Brain microvascular endothelial cell (primary cell): ENCODE results near the gene DND1.
"Not testable (repeated sequence)": the region's sequence is repeated elsewhere in the genome, so short reads cannot be mapped to it uniquely, and the experiment has no call there.

Source experiments
- DNase-seq: peaks from one replicate; pipeline ENCODE4 v3.0.0-alpha.2; 2020
- H3K27ac ChIP-seq: fragments of 250-450 bp; sonication (Bioruptor Pico); 2 replicates; pipeline ENCODE4 v1.5.1; 2020; ENCODE audit warnings: mild to moderate bottlenecking, moderate library complexity
- H3K27me3 ChIP-seq: fragments of 250-450 bp; sonication (Bioruptor Pico); replicated peaks from 2 replicates; pipeline ENCODE4 v1.5.1; 2020; ENCODE audit warnings: mild to moderate bottlenecking
- H3K36me3 ChIP-seq: fragments of 250-450 bp; sonication (Bioruptor Pico); replicated peaks from 2 replicates; pipeline ENCODE4 v1.5.1; 2020; ENCODE audit warnings: mild to moderate bottlenecking
- H3K4me3 ChIP-seq: 2 replicates; pipeline ENCODE4 v1.5.1; 2011; ENCODE audit warnings: low read depth, mild to moderate bottlenecking, control low read depth, low read length, moderate library complexity
- CTCF ChIP-seq: IDR thresholded peaks from 2 replicates; pipeline ENCODE4 v1.5.1; 2011; ENCODE audit warnings: low read depth, mild to moderate bottlenecking, moderate library complexity, low read length, control low read depth, inconsistent platforms; ENCODE audit errors: missing control alignments
- in situ Hi-C: cut with HindIII; loops from 2 replicates; pipeline ENCODE4 v1.10.0; 2017; ENCODE audit warnings: low sequenced_read_pairs, low pct_ligation_motif_present

DND1 gene

GRCh38 chr5:140673187-140673976 lies at the start of gene DND1:
TSS of gene DND1 (minus strand) at chr5:140673576. CDS start at chr5:140673542, 34 bp downstream.
- H3K27me3 ChIP-seq: no peaks in the 10 kb centered on the region
- DNase-seq: no peak
- in situ Hi-C loops: no loop called here
- H3K27ac ChIP-seq: no peak within 1 kb of the TSS
- peaks cover 68% of the 10 kb centered on the region for H3K36me3 ChIP-seq
- no peak for TF ChIP-seq CTCF
- H3K4me3 ChIP-seq: no peak within 1 kb of the TSS

- H3K27ac ChIP-seq, H3K36me3 ChIP-seq, H3K4me3 ChIP-seq, DNase-seq, H3K27me3 ChIP-seq, in situ Hi-C loops: not testable (repeated sequence)
Observed at GRCh38 chr5:140721395-140721794, 48.0 kb upstream of the DND1 start.

- DNase-seq, H3K27ac ChIP-seq, H3K36me3 ChIP-seq, H3K4me3 ChIP-seq, in situ Hi-C loops, H3K27me3 ChIP-seq: not testable (repeated sequence)
Observed at GRCh38 chr5:140720738-140721137, 47.4 kb upstream of the DND1 start.

GRCh38 chr5:140718266-140718592 lies 44.9 kb upstream of the DND1 start:
- peak overlapping the region; percentile 56 for H3K27ac ChIP-seq
- in situ Hi-C loops: no loop called here
- peak overlapping the region; percentile 44 for H3K4me3 ChIP-seq
- no peak for DNase-seq
- no peak for TF ChIP-seq CTCF
- H3K36me3 ChIP-seq: no peaks in the 10 kb centered on the region
- H3K27me3 ChIP-seq: no peaks in the 10 kb centered on the region

GRCh38 chr5:140716238-140716637 lies 42.9 kb upstream of the DND1 start:
- H3K4me3 ChIP-seq, H3K27ac ChIP-seq, in situ Hi-C loops, H3K27me3 ChIP-seq, DNase-seq, H3K36me3 ChIP-seq: not testable (repeated sequence)

GRCh38 chr5:140713562-140714094 lies 40.3 kb upstream of the DND1 start:
- no peak for TF ChIP-seq CTCF
- no peaks in the 10 kb centered on the region for H3K27me3 ChIP-seq
- H3K27ac ChIP-seq: no peak overlapping the region
- no peaks in the 10 kb centered on the region for H3K36me3 ChIP-seq
- H3K4me3 ChIP-seq: no peak overlapping the region
- no peak for DNase-seq
- in situ Hi-C loops: no loop called here

GRCh38 chr5:140711794-140712193 lies 38.4 kb upstream of the DND1 start:
- peaks cover 2% of the 10 kb centered on the region for H3K36me3 ChIP-seq
- TF ChIP-seq CTCF: no peak
- DNase-seq: no peak
- H3K4me3 ChIP-seq: no peak overlapping the region
- no peaks in the 10 kb centered on the region for H3K27me3 ChIP-seq
- no peak overlapping the region for H3K27ac ChIP-seq
- in situ Hi-C loops: no loop called here
